GM19438 (cell line): ENCODE results near the gene ABHD1.
"Not testable (repeated sequence)": the region's sequence is repeated elsewhere in the genome, so short reads cannot be mapped to it uniquely, and the experiment has no call there.

ENCODE experiments used
- ATAC-seq: cut with Tn5 transposase; IDR thresholded peaks from one replicate; pipeline ENCODE4 v1.9.1; 2021; ENCODE audit warnings: low read depth; ENCODE audit not compliant: unreplicated experiment

The ABHD1 gene

GRCh38 chr2:27162151-27163121, 38.8 kb downstream of the ABHD1 start:
- no peak for ATAC-seq

GRCh38 chr2:27164960-27165763, 41.5 kb downstream of the ABHD1 start:
- ATAC-seq = no peak

GRCh38 chr2:27170581-27171337, 47.1 kb downstream of the ABHD1 start:
- ATAC-seq = no peak

- ATAC-seq = no peak
Measured at GRCh38 chr2:27171351-27171848, 47.8 kb downstream of the ABHD1 start.

GRCh38 chr2:27174638-27175037, 51.0 kb downstream of the ABHD1 start:
- ATAC-seq = no peak

- ATAC-seq = no peak
Measured at GRCh38 chr2:27175330-27175729, 51.7 kb downstream of the ABHD1 start.

GRCh38 chr2:27175781-27176180, 52.2 kb downstream of the ABHD1 start:
- not testable (repeated sequence) for ATAC-seq

GRCh38 chr2:27177441-27178351, 54.1 kb downstream of the ABHD1 start:
- ATAC-seq = no peak

GRCh38 chr2:27178469-27178868, 54.9 kb downstream of the ABHD1 start:
- no peak for ATAC-seq

- ATAC-seq = no peak
Measured at GRCh38 chr2:27179344-27180000, 55.9 kb downstream of the ABHD1 start.
